A172 (cell line): ENCODE results near the gene IARS1. TPM values are rescaled to one million over a fixed set of nuclear protein-coding genes. Genes with fewer than 3 reads are reported as not detected.
A peak's percentile ranks its signal among the peaks of the same experiment; 100 is the strongest.

Experiments
- DNase-seq: peaks from one replicate; pipeline ENCODE4 v3.0.0-alpha.2; 2015; ENCODE audit warnings: low spot score
- total RNA-seq: library from RNA; depleted of rRNA; stranded (reverse); fragments of >200 nt; shearing (Covaris generic); gene quantifications from 2 replicates; pipeline ENCODE4 v1.2.3, GENCODE V29; 2014

Gene IARS1
- total RNA-seq, 1 experiment from 2014 or later, result 212 TPM

- no peak for DNase-seq
Observed at GRCh38 chr9:92295827-92296258, 2.3 kb upstream of the IARS1 start.

- DNase-seq, result no peak
Observed at GRCh38 chr9:92295240-92295790, 1.8 kb upstream of the IARS1 start.

GRCh38 chr9:92294297-92294676 is 790 bp upstream of the IARS1 start:
- DNase-seq, result peak; percentile 19

- DNase-seq, result no peak
Observed at GRCh38 chr9:92293075-92293354, 482 bp downstream of the IARS1 start.

- peak; percentile 16 for DNase-seq
Observed at GRCh38 chr9:92292338-92293074, 991 bp downstream of the IARS1 start.

GRCh38 chr9:92291577-92291976 is 1.9 kb downstream of the IARS1 start:
- DNase-seq, result no peak

- no peak for DNase-seq
Observed at GRCh38 chr9:92290785-92291429, 2.6 kb downstream of the IARS1 start.

- no peak for DNase-seq
Observed at GRCh38 chr9:92289708-92290390, 3.6 kb downstream of the IARS1 start.

GRCh38 chr9:92279302-92279701 is 14.2 kb downstream of the IARS1 start:
- DNase-seq, result no peak

- no peak for DNase-seq
Observed at GRCh38 chr9:92278110-92278509, 15.4 kb downstream of the IARS1 start.

- peak; percentile 60 for DNase-seq
Observed at GRCh38 chr9:92276331-92277032, 17.0 kb downstream of the IARS1 start.

GRCh38 chr9:92275541-92275940 is 18.0 kb downstream of the IARS1 start:
- no peak for DNase-seq

GRCh38 chr9:92270511-92270910 is 23.0 kb downstream of the IARS1 start:
- DNase-seq, result no peak

- DNase-seq, result no peak
Observed at GRCh38 chr9:92266486-92266885, 27.0 kb downstream of the IARS1 start.

- peak; percentile 24 for DNase-seq
Observed at GRCh38 chr9:92265154-92265553, 28.3 kb downstream of the IARS1 start.

GRCh38 chr9:92263131-92263530 is 30.4 kb downstream of the IARS1 start:
- DNase-seq, result no peak

GRCh38 chr9:92257327-92257726 is 36.2 kb downstream of the IARS1 start:
- DNase-seq, result no peak

GRCh38 chr9:92254381-92255337 is 38.8 kb downstream of the IARS1 start:
- no peak for DNase-seq

- DNase-seq, result no peak
Observed at GRCh38 chr9:92253656-92254055, 39.8 kb downstream of the IARS1 start.

GRCh38 chr9:92247981-92248380 is 45.5 kb downstream of the IARS1 start:
- DNase-seq, result no peak

- DNase-seq, result no peak
Observed at GRCh38 chr9:92247296-92247695, 46.2 kb downstream of the IARS1 start.
